Mesendoderm (in vitro differentiated cells): ENCODE measurements around the gene DSP.

Experiments
- DNase-seq: peaks from one replicate; pipeline ENCODE4 v3.0.0; 2013
- H2AK5ac ChIP-seq: 2 replicates; pipeline ENCODE4 v1.6.1; 2013; ENCODE audit warnings: low read length, inconsistent platforms
- H2BK120ac ChIP-seq: 2 replicates; pipeline ENCODE4 v1.6.1; 2013; ENCODE audit warnings: low read depth, mild to moderate bottlenecking, low read length, moderate library complexity, mixed read lengths
- H2BK15ac ChIP-seq: replicated peaks from 2 replicates; pipeline ENCODE4 v1.6.1; 2013; ENCODE audit warnings: low read depth, mild to moderate bottlenecking, moderate library complexity
- H2BK5ac ChIP-seq: 2 replicates; pipeline ENCODE4 v1.6.1; 2013; ENCODE audit warnings: low read length, inconsistent platforms
- H3K18ac ChIP-seq: 2 replicates; pipeline ENCODE4 v1.6.1; 2013; ENCODE audit warnings: mild to moderate bottlenecking, low read length, mixed read lengths
- H3K23ac ChIP-seq: one replicate; pipeline ENCODE4 v1.6.1; 2013; ENCODE audit warnings: low read length
- H3K27ac ChIP-seq: 2 replicates; pipeline ENCODE4 v1.5.1; 2013; ENCODE audit warnings: low read depth, mild to moderate bottlenecking, inconsistent platforms, low read length, moderate library complexity
- H3K27me3 ChIP-seq: 2 replicates; pipeline ENCODE4 v1.6.1; 2013; ENCODE audit warnings: low read length, control low read depth, mild to moderate bottlenecking, inconsistent platforms; ENCODE audit not compliant: insufficient read depth, poor library complexity
- H3K36me3 ChIP-seq: 2 replicates; pipeline ENCODE4 v1.6.1; 2013; ENCODE audit warnings: low read length, inconsistent platforms; ENCODE audit not compliant: control insufficient read depth, insufficient read depth
- H3K4ac ChIP-seq: one replicate; pipeline ENCODE4 v1.6.1; 2013; ENCODE audit warnings: low read depth, mild to moderate bottlenecking, low read length, moderate library complexity
- H3K4me1 ChIP-seq: 2 replicates; pipeline ENCODE4 v1.6.1; 2013; ENCODE audit warnings: low read depth, low read length, inconsistent platforms; ENCODE audit not compliant: control insufficient read depth
- H3K4me2 ChIP-seq: 2 replicates; pipeline ENCODE4 v1.6.1; 2013; ENCODE audit warnings: low read length
- H3K4me3 ChIP-seq: 2 replicates; pipeline ENCODE4 v1.5.1; 2013; ENCODE audit warnings: mild to moderate bottlenecking, low read length
- H3K56ac ChIP-seq: one replicate; pipeline ENCODE4 v1.6.1; 2013; ENCODE audit warnings: low read length
- H3K79me1 ChIP-seq: 2 replicates; pipeline ENCODE4 v1.6.1; 2013; ENCODE audit warnings: low read length, inconsistent platforms
- H3K79me2 ChIP-seq: 2 replicates; pipeline ENCODE4 v1.6.1; 2013; ENCODE audit warnings: mild to moderate bottlenecking, low read length; ENCODE audit not compliant: control insufficient read depth, insufficient read depth
- H3K9ac ChIP-seq: 2 replicates; pipeline ENCODE4 v1.6.1; 2013; ENCODE audit warnings: low read length, inconsistent platforms
- H4K5ac ChIP-seq: one replicate; pipeline ENCODE4 v1.6.1; 2013; ENCODE audit warnings: low read length
- H4K8ac ChIP-seq: one replicate; pipeline ENCODE4 v1.6.1; 2013; ENCODE audit warnings: low read depth, mild to moderate bottlenecking, control low read depth, low read length, moderate library complexity
- WGBS: extraction: QIAGEN DNeasy Blood & Tissue Kit; methylation state at CpG from one replicate; pipeline ENCODE4 v1.1.7; 2013; ENCODE audit warnings: low lambda C conversion rate, missing lambda C conversion rate; ENCODE audit not compliant: insufficient coverage; ENCODE audit errors: extremely low coverage; 5-methylcytosine and 5-hydroxymethylcytosine counted together

DSP gene

GRCh38 chr6:7569082-7569481 lies 27.6 kb downstream of the DSP start:
- Histone ChIP-seq H3K4me3 (no peak overlapping the region), H3K79me2 (no peaks in the 10 kb centered on the region), H2BK120ac (no peak overlapping the region), H3K9ac (no peak overlapping the region), H3K27ac (no peak overlapping the region), H2BK15ac (no peak overlapping the region), H2BK5ac (no peak overlapping the region), H3K56ac (no peak overlapping the region), H3K23ac (no peak overlapping the region), H2AK5ac (no peak overlapping the region), H3K4me1 (no peaks in the 10 kb centered on the region), H3K4me2 (no peak overlapping the region), H3K36me3 (peaks cover 9% of the 10 kb centered on the region), H4K5ac (no peak overlapping the region), H3K18ac (no peak overlapping the region), H3K79me1 (no peaks in the 10 kb centered on the region), H4K8ac (no peak overlapping the region), H3K27me3 (no peaks in the 10 kb centered on the region), H3K4ac (no peak overlapping the region)
- no peak for DNase-seq
- WGBS = no CpG with 5 or more reads among the region's 13 CpGs

GRCh38 chr6:7572213-7572943 lies 30.9 kb downstream of the DSP start:
- Histone ChIP-seq H3K23ac (no peak overlapping the region), H3K79me1 (no peaks in the 10 kb centered on the region), H3K9ac (no peak overlapping the region), H3K4ac (no peak overlapping the region), H2BK5ac (no peak overlapping the region), H2BK15ac (no peak overlapping the region), H3K4me3 (no peak overlapping the region), H3K27me3 (no peaks in the 10 kb centered on the region), H3K4me2 (no peak overlapping the region), H2BK120ac (no peak overlapping the region), H3K4me1 (no peaks in the 10 kb centered on the region), H3K36me3 (peaks cover 8% of the 10 kb centered on the region), H3K27ac (no peak overlapping the region), H4K5ac (no peak overlapping the region), H3K56ac (no peak overlapping the region), H2AK5ac (no peak overlapping the region), H3K79me2 (no peaks in the 10 kb centered on the region), H4K8ac (no peak overlapping the region), H3K18ac (no peak overlapping the region)
- DNase-seq = no peak
- WGBS = no CpG with 5 or more reads among the region's 9 CpGs

- Histone ChIP-seq H3K4ac (no peak overlapping the region), H3K23ac (no peak overlapping the region), H2BK15ac (no peak overlapping the region), H3K56ac (no peak overlapping the region), H3K4me1 (no peaks in the 10 kb centered on the region), H2AK5ac (no peak overlapping the region), H3K4me2 (no peak overlapping the region), H2BK120ac (no peak overlapping the region), H3K9ac (no peak overlapping the region), H4K5ac (no peak overlapping the region), H3K18ac (no peak overlapping the region), H3K27me3 (no peaks in the 10 kb centered on the region), H2BK5ac (no peak overlapping the region), H3K79me2 (no peaks in the 10 kb centered on the region), H3K27ac (no peak overlapping the region), H4K8ac (no peak overlapping the region), H3K79me1 (no peaks in the 10 kb centered on the region), H3K4me3 (no peak overlapping the region), H3K36me3 (peaks cover 1% of the 10 kb centered on the region)
- DNase-seq = no peak
- WGBS = no CpG with 5 or more reads among the region's 2 CpGs
Observed at GRCh38 chr6:7574500-7574899, 33.0 kb downstream of the DSP start.

- Histone ChIP-seq H2BK15ac (no peak overlapping the region), H3K36me3 (peaks cover 11% of the 10 kb centered on the region), H3K27ac (no peak overlapping the region), H3K4ac (no peak overlapping the region), H3K27me3 (no peaks in the 10 kb centered on the region), H2AK5ac (no peak overlapping the region), H4K5ac (no peak overlapping the region), H3K79me2 (no peaks in the 10 kb centered on the region), H3K56ac (no peak overlapping the region), H4K8ac (no peak overlapping the region), H3K9ac (no peak overlapping the region), H2BK120ac (no peak overlapping the region), H3K4me1 (no peaks in the 10 kb centered on the region), H3K23ac (no peak overlapping the region), H2BK5ac (no peak overlapping the region), H3K79me1 (no peaks in the 10 kb centered on the region), H3K18ac (no peak overlapping the region), H3K4me2 (no peak overlapping the region), H3K4me3 (no peak overlapping the region)
- WGBS = no CpG with 5 or more reads among the region's 2 CpGs
- no peak for DNase-seq
Observed at GRCh38 chr6:7578516-7578915, 37.0 kb downstream of the DSP start.

- no peaks in the 10 kb centered on the region for H3K27me3 ChIP-seq
- H2BK120ac ChIP-seq = no peak overlapping the region
- H4K8ac ChIP-seq = no peak overlapping the region
- peaks cover 11% of the 10 kb centered on the region for H3K36me3 ChIP-seq
- H3K56ac ChIP-seq = no peak overlapping the region
- WGBS = no CpG with 5 or more reads among the region's 2 CpGs
- no peak overlapping the region for H3K4me2 ChIP-seq
- no peak for DNase-seq
- no peak overlapping the region for H3K9ac ChIP-seq
- no peak overlapping the region for H2BK5ac ChIP-seq
- H4K5ac ChIP-seq = no peak overlapping the region
- no peak overlapping the region for H3K23ac ChIP-seq
- H3K79me2 ChIP-seq = no peaks in the 10 kb centered on the region
- H3K27ac ChIP-seq = no peak overlapping the region
- H2AK5ac ChIP-seq = no peak overlapping the region
- H2BK15ac ChIP-seq = no peak overlapping the region
- no peaks in the 10 kb centered on the region for H3K79me1 ChIP-seq
- no peak overlapping the region for H3K4ac ChIP-seq
- no peak overlapping the region for H3K4me3 ChIP-seq
- no peak overlapping the region for H3K18ac ChIP-seq
- H3K4me1 ChIP-seq = no peaks in the 10 kb centered on the region
Observed at GRCh38 chr6:7578931-7579330, 37.5 kb downstream of the DSP start.

- Histone ChIP-seq H3K27me3 (no peaks in the 10 kb centered on the region), H3K4me3 (no peak overlapping the region), H2BK120ac (no peak overlapping the region), H4K5ac (no peak overlapping the region), H3K23ac (no peak overlapping the region), H3K4me1 (no peaks in the 10 kb centered on the region), H3K18ac (no peak overlapping the region), H2BK5ac (no peak overlapping the region), H3K56ac (no peak overlapping the region), H4K8ac (no peak overlapping the region), H3K9ac (no peak overlapping the region), H3K36me3 (peaks cover 14% of the 10 kb centered on the region), H3K79me1 (no peaks in the 10 kb centered on the region), H2BK15ac (no peak overlapping the region), H3K4me2 (no peak overlapping the region), H3K27ac (no peak overlapping the region), H3K79me2 (no peaks in the 10 kb centered on the region), H3K4ac (no peak overlapping the region), H2AK5ac (no peak overlapping the region)
- DNase-seq = no peak
- no CpG with 5 or more reads among the region's 9 CpGs for WGBS
Observed at GRCh38 chr6:7579851-7580250, 38.4 kb downstream of the DSP start.
